Brain pericyte (primary cell): ENCODE results near the gene NAP1L4.

Source experiments
- DNase-seq: peaks from one replicate; pipeline ENCODE4 v3.0.0-alpha.2; 2012; ENCODE audit warnings: low read depth, low spot score

NAP1L4 gene

DNA sequence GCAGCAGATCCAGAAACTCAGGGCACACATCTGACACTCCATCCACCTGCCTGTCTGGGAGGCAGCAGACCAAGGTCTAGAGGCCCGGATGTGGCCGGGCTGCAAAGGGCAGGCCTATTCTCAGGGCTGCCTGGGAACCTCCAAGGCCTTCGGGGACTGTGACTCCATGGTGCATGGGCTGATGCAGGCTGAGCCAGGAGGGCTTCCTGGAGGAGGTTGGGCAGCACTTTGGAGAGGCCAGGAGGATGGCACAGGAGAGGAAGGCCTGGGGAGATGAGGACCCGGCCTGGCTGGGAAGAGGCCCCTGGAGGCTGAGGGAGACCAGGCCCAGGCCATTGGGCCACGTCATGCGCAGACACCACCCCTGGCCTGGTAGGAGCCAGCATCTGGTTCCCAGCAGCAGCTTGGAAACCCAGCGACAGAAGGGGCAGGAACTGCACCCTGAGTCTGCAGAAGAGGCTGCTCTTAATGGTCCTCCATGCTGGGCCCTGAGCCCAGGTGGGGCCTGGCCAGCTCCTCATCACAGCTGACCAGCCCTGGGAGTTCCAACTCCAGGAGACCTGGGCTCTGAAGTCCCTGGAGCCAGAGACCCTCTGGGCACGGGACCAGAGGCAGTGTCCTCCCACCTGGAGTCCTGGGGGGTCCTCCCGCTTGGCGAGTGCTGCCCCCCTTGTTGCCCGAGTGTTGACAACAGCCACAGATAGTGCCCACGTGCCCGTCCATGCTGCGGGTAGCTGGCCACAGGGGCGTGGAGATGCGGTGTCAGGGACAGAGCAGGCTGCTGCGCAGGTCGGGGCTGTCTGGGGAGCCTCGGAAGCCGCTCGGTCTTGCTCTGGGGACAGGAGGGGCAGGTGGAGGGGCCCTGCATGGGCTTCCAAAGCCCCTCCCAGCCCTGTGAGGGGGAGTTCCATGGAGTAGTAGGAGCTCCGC, 68.4 kb downstream of the NAP1L4 start:
- no peak for DNase-seq

DNA sequence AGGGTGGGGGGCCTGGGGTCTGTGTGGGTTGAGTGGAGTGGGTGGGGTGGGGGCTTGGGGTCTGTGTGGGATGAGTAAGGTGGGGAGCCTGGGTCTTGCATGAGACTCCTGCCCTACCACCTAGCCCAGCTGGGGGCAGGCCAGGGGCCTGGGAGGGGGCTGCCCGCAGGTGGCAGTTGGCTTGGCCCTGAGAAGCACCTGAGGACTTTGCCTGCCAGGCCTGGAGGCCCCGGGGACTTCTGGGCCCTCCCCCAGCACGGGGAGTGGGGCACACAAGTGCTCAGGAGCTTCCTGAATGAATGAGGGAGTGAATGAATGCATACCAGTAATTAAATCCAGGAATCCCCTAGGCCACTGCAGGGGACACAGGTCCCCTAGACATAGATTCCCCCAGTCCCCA, 69.5 kb downstream of the NAP1L4 start:
- DNase-seq: no peak

GRCh38 chr11:2921742-2922493, 70.2 kb downstream of the NAP1L4 start:
- no peak for DNase-seq

DNA sequence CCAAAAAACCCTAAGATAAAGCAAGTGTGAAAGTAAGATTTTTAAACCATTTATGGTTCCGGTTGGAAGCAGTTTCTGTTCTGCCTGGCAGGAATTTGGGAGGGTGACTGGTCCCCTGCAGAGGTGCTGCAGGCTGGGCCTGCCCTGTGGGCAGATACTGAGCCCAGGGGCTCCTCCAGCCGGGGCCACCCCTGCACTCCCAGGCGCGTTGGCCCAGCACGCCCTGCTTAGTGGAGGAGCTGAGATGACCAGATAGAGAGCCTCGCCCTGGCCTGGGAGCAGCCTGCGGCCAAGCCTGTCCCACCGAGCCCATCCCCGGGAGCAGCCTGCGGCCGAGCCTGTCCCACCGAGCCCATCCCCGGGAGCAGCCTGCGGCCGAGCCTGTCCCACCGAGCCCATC, 70.9 kb downstream of the NAP1L4 start:
- DNase-seq: no peak

DNA sequence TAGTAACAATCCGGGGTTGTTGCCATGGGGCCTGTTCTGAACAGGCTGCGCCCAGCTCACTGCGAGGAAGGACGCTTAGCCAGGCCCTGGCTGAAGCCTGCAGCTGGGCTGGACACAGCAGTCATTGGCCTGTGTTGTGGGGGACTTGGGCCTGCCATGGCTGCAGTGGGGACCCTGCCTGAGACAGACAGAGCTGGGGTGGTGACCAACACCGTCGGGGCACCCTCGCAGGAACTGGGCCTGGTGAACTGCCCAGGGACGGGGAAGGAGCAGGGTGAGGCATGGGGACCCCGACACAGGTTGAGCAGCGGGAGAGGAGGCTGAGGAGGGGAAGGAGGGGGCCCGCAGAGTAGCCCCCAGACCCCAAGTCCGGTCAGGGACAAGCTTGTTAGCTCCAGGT, 71.8 kb downstream of the NAP1L4 start:
- DNase-seq: no peak

DNA sequence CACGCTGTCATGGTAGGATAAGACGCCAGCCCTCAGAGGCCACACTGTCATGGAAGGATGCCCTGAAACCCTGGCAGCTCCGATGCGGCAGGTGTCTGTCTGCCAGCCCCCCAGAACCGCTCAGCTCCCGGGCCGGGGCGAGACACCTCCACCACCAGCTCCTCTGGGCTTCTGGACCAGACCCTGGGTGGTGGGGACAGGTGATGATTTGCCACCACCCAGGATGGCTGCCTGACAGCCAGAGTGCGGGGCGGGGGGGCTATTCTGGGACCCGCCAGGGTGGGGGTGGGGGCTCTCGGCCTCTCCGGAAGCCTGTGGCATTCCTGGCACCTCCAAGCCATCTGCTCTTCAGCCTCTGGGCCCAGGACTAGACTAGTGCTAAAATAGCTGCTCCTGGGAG, 72.3 kb downstream of the NAP1L4 start:
- DNase-seq: no peak

DNA sequence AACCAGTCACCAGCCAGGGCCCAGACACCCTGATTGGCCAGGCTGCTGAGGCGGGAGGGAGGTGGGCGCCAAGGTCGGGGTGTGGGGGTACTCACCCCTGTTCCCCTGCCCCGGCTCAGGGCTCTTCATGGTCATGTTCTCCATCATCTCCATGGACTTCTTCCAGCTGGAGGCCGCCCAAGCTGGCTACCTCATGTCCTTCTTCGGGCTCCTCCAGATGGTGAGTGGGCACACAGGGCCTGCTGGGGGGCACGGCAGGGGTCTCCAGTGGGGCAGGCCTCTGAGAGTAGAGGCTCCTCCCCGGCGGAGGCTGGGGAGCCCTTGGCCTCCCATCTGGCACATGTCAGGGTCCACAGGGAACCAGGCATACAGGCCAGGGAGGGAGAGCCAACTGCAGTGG, 72.9 kb downstream of the NAP1L4 start:
- DNase-seq: no peak

- DNase-seq: no peak
These were observed 74.2 kb downstream of the NAP1L4 start for GRCh38 chr11:2917842-2918490.

DNA sequence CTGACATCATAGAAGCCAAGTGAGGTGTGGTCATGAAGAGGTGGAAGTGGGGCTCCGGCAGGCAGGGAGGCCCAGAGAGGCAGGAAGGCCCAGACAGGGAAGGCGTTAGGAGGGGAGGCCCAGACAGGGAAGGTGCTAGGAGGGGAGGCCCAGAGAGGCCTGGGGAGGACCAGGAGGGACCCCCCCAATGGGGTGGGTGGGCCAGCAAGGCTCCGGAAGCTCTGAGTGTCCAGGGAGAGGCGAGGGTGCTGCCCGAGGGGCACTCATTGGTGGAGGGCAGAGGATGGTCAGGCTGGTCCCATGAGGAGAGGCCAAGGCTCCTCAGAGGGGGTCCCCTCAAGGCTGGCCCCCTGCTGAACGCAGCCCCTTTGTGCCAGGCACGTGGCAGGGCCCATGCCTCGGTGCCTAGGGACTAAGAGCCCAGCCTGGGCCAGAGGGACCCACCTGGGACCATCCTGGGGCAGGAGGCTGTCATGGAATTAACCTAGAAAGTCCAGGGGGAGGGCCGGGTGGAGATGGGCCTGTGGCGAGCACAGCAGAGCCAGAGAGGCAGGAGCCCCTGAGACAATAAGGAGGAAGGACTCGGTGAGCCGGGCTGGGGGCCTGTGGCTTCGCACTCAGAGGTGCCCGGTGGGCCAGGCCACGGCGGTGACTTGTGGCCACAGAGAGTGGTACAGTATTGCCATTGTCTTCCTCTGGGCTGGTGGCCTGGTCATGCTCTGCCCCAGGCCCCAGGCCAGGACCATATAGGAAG, 75.1 kb downstream of the NAP1L4 start:
- no peak for DNase-seq

- no peak for DNase-seq
These were observed 75.8 kb downstream of the NAP1L4 start for GRCh38 chr11:2916114-2916891.

DNA sequence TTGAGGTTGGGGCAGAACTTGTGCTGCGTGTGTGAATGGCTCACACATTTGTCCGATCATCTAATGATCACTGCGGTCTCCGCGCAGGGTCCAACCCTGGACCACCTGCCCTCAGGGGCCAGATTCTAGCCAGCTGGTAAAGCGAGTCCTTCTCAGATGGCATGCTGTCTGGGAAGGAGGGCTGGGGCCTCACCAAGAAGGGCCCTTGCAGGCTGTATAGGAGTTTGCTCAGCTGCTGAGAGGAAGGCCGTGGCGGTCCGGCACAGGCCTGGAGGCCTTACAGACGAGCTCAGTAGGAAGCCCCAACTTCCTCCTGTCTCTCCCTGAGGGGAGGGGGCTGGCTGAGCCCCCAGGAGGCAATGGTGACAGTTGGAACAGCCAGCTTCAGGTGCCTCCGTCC, 76.7 kb downstream of the NAP1L4 start:
- DNase-seq: no peak

DNA sequence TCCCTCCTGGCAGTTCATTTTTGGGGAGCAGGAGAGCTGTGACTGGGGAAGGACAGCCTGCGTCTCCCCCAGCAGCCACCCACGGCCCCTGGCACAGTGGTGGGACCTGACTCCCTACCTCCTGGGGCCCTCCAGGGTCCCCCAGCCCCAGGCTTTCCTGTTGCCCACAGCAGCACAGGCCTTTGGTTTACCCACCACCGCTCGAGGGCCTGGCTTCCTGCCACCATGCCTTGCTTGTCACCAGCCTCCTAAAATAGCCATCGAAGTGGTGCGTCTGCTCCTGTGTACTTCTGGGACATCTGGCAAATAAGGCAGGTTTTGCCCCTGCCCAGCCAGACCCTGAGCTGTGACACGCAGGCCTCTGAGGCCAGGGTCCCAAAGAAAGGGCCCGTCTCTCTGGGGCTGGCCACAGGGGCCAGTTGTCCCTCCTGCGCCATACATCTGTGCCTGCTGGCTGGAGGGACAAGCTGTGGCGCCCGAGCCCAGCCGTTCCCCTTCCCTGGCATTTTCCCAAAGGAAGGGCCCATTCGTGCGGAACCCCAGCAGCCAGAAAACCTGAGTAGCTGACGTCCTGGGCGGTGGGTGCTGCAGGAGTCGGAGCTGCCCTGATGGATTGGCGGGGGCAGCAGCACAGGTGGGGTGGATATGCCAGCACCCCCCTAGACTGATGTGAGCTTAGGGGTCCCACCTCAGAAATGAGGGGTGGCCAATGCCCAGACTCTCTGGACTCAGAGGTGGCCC, 77.5 kb downstream of the NAP1L4 start:
- no peak for DNase-seq

GRCh38 chr11:2913776-2914175, 78.4 kb downstream of the NAP1L4 start:
- DNase-seq: no peak

GRCh38 chr11:2913019-2913431, 79.1 kb downstream of the NAP1L4 start:
- DNase-seq: no peak

- DNase-seq: no peak
These were observed 79.6 kb downstream of the NAP1L4 start for GRCh38 chr11:2912498-2912897.

DNA sequence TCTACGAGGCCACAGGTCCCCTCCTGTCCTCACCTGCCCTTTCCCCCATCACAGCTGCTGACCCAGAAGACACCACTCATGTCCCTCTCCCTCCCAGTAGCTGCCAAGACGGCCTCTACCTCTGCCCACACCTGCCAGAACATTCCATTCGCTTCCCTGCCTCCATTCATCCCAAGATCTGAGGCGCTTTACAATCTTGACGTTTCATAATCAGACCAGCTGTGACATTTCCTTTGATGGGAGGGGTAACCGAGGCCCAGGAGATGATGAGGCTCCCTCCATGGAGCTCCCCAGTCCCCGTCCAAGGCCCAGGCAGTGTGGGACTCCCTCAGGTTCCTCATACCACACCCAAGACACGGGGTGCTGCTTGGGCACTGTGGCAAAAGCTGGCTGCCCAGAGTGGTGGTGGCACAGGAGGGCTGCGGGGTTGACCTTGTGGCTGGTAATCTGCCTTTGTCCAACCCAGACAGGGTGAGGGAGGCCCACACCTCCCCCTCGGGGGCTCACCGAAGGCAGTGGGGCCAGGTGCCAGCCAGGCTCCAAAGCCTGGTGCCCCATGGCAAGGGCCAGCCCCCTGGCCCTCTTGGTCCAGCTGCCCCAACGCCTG, 80.2 kb downstream of the NAP1L4 start:
- no peak for DNase-seq

- DNase-seq: no peak
These were observed 80.9 kb downstream of the NAP1L4 start for GRCh38 chr11:2911088-2911784.

DNA sequence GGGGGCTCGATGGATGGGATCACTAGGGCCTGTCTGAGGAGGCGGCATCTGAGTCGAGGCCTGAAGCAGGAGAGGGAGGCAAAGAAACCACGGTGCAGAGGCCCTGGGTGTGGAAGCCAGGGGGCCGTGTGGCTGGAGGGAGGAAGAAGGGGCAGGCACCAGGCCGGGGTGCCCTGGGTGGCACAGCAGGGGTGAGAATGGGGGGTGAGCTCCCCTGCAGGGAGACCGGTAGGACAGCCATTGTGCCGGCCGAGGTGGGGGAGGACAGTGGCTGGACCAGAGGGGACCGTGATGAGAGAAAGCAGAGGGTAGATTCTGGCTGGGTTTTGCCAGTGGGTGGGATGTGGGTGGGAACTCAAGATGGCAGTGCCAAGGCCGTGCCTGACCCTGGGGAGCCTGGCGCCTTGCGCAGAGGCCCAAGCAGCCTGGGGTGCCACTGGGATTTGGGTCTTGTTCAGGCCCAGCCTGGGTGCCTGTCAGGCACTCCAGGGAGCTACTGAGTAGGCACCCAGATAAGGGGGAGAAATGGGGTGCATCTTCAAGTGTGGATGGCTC, 81.7 kb downstream of the NAP1L4 start:
- DNase-seq: no peak
